Endometrial microvascular endothelial cells (primary cell): Measurements from ENCODE around the gene APPL1. TPM values are rescaled to one million over a fixed set of nuclear protein-coding genes. Genes with fewer than 3 reads are reported as not detected.
"Not testable (repeated sequence)": the region's sequence is repeated elsewhere in the genome, so short reads cannot be mapped to it uniquely, and the experiment has no call there.

Experiments
- in situ Hi-C: cut with HindIII; loops from 2 replicates; pipeline ENCODE4 v1.10.0; 2017; ENCODE audit warnings: low sequenced_read_pairs, low pct_unique_long_range_greater_than_20kb; ENCODE audit errors: inconsistent ontology term
- total RNA-seq: library from RNA; depleted of rRNA; stranded (reverse); fragments of >200 nt; gene quantifications from one replicate; pipeline ENCODE4 v1.2.3, GENCODE V29; 2015; ENCODE audit errors: inconsistent ontology term

The APPL1 gene
- total RNA-seq, 1 donor from 2014 or later: 31.9 TPM

GRCh38 chr3:57257678-57258077 lies 30.1 kb downstream of the APPL1 start:
- in situ Hi-C loops: no loop called here

GRCh38 chr3:57261119-57261518 lies 33.6 kb downstream of the APPL1 start:
- in situ Hi-C loops: no loop called here

DNA sequence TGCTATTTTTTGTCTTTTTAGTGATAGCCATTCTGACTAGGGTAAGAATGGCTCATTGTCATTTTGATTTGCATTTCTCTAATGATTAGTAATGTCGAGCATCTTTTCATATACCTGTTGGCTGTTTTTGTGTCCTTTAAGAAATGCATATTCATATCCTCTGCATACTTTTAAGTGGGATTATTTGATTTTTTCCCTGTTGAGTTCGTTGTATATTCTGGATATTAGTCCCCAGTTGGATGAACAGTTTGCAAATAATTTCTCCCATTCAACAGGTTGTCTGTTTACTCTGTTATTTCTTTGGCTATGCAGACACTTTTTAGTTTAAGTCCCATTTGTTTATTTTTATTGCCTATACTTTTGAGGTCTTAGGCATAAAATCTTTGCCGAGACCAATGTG lies 34.4 kb downstream of the APPL1 start:
- in situ Hi-C loops: no loop called here

DNA sequence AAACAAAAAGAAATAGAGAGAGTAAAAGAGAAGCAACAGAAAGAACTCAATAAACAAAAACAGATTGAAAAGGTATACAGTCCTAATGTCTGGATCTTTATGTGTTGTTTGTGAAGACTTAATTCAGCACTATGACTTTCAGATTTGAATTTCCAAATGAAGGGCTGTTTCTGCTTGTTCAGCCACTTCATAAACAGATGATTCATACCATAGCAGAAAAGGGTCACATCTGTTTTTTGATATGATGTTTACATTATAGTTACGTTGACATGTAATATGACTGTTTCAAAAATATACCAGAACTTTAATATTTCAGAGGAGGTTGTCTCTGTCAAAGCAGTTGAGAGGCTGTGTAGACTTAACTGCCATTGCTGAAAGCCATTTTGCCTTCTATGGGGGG lies 40.9 kb downstream of the APPL1 start:
- in situ Hi-C loops: no loop called here

- in situ Hi-C loops: no loop called here
Measured at GRCh38 chr3:57274845-57275244, 47.3 kb downstream of the APPL1 start.

GRCh38 chr3:57275393-57275792 lies 47.9 kb downstream of the APPL1 start:
- in situ Hi-C loops: no loop called here

GRCh38 chr3:57278237-57278636 lies 50.7 kb downstream of the APPL1 start:
- in situ Hi-C loops: no loop called here

GRCh38 chr3:57279685-57280084 lies 52.2 kb downstream of the APPL1 start:
- in situ Hi-C loops: no loop called here

GRCh38 chr3:57281715-57282114 lies 54.2 kb downstream of the APPL1 start:
- in situ Hi-C loops: no loop called here

GRCh38 chr3:57283334-57283733 lies 55.8 kb downstream of the APPL1 start:
- in situ Hi-C loops: no loop called here

DNA sequence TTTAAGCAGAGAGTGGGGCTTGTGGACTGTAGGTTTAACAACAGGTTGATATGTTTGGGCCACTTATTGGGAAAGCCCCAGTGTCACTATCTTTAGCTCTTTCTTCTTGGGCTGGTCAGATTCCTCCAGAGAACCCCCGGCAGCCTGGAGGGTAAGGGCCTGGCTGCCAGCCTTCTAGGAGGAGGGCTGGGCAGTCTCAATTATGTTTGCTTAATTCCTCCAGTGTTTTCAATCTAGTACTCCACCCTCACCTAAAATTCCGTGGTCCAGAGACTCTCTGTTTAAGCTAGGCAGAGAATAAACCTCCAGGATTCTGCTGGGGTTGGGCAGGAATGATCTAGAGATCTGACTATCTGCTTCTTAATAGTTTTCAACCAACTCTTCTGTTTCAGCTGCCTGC lies 59.7 kb downstream of the APPL1 start:
- in situ Hi-C loops: no loop called here

GRCh38 chr3:57288403-57288802 lies 60.9 kb downstream of the APPL1 start:
- in situ Hi-C loops: no loop called here

DNA sequence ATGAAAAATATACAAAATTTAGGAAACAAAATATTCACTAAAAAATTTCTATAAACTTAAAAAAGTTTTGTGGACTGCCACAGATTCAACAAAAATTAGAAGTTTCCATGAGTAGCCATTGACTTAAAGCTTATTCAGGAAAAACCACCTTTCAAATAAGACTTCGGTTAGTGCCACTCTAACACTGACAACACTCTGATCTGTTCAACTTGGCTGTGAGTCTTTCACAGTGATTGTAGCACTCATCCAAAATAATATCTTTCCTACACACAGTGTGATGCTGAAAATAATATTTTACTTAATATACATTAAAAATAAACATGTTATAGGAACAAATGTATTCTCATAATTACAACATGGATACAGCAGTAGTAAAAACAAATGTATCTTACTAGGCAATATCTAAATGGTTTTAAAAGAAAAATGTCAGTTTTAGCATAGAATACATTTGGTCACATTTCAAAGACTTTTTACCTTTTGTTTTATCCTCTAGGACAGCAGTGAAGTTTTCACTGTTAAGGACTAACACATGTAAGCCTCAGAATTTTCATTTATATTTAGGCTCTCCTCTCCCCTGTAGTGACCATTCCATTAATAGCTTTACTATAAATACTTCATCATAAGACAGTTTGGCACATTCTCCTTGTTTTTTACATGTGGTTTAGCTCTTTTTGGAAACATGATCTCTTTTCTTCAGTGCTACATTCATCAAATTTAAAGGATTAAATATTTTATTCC lies 64.8 kb downstream of the APPL1 start, which contains the start of gene ASB14:
Gene ASB14 (minus strand): TSS at position 527 of the 738 bp plus-strand sequence. CDS start 652 bp downstream, outside the sequence.
- in situ Hi-C loops: no loop called here

DNA sequence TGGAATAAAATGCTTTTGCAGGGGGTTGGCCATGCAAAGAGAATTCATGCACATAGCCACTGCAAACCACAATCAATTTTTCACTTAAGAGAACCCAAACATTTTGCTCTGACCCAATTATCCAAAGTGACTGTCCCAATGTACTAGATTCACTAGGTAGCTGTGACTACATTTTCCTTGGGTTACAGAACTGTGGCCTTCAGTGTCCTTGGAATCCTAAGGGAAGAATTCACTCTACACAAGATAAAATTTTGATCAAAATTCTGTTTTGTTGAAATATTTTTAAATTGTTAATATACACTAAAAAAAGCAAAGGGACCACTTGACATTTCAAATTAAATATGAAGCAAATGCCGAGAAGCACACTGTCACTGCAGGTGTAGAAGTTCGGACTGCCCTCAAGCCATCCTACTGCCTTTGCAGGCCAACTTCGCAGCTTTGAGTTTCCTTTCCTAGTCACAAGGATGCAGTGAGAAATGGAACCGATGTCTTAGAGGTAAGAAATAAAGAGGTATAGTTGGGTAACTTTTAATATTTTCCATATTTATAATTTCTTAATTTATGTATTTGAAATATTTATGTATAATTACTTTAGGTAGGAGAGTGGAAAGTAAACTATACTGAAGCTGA lies 65.5 kb downstream of the APPL1 start:
- in situ Hi-C loops: no loop called here

- in situ Hi-C loops: no loop called here
Measured at GRCh38 chr3:57298041-57298440, 70.5 kb downstream of the APPL1 start.

- in situ Hi-C loops: not testable (repeated sequence)
Measured at GRCh38 chr3:57303520-57303919, 76.0 kb downstream of the APPL1 start.

DNA sequence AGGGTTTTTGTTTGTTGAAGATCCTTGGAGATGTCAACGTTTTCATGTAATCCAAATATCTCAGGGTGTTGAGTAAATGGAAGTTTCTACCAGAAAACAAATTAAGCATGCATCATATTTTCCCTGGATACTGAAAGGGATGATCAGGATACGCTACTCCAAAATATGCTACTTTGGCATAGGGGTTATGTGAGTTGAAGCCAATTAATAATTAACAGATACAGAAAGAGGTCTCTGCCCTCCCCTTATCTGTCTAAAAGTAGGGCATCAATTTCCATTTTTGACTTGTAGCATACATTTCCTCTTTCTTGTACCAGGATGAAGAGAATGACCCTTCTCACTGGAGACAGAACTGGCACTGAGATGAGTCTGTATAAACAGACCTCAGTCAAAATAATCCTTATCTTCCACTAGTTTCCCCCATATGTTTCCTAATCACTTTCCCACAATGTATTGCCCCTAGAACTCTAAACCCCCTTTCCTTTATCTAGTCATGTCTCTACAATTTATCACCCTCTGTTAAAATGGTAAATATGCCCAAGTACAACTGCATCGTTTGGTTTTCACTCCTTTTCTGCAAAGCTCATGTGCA lies 82.3 kb downstream of the APPL1 start:
- in situ Hi-C loops: no loop called here

DNA sequence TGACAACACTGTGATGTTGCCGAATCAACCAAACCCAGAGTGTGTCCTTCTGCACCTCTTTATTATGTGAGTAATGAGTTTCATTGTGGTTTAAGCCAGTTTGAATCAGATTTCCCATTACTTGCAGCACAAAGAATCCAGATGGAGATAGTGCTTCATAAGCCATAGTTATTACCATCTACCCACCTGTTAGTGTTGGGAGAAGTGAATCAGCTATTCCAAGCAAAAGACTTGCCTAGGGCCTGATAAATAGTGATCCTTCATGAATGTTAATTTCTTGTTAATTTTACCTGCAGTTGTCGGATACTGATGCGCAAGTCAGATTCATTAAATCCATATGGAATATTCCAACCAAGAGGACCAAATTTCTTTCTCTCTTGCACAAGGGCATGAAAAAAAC lies 86.7 kb downstream of the APPL1 start:
- in situ Hi-C loops: no loop called here
